Hepatocyte (in vitro differentiated cells): ENCODE measurements around the gene RAB11FIP3. TPM values are rescaled to one million over a fixed set of nuclear protein-coding genes. Genes with fewer than 3 reads are reported as not detected.

Experiments
- DNase-seq: peaks from one replicate; pipeline ENCODE4 v3.0.0-alpha.2; 2016; ENCODE audit warnings: low spot score
- H2AFZ ChIP-seq: fragments of 200-600 bp; sonication (generic); 2 replicates; pipeline ENCODE4 v1.6.0; 2016; ENCODE audit warnings: antibody characterized with exemption, mild to moderate bottlenecking
- H3K27ac ChIP-seq: fragments of 200-600 bp; sonication (generic); 2 replicates; pipeline ENCODE4 v1.5.1; 2016; ENCODE audit warnings: mild to moderate bottlenecking
- H3K27me3 ChIP-seq: fragments of 200-600 bp; sonication (generic); 2 replicates; pipeline ENCODE4 v1.6.1; 2016
- H3K36me3 ChIP-seq: fragments of 200-600 bp; sonication (generic); replicated peaks from 2 replicates; pipeline ENCODE4 v1.5.1; 2016; ENCODE audit warnings: low read depth; ENCODE audit not compliant: insufficient read depth
- H3K4me1 ChIP-seq: fragments of 200-600 bp; sonication (generic); 2 replicates; pipeline ENCODE4 v1.5.1; 2016; ENCODE audit warnings: mild to moderate bottlenecking, moderate library complexity; ENCODE audit not compliant: insufficient read depth
- H3K4me2 ChIP-seq: fragments of 200-600 bp; sonication (generic); 2 replicates; pipeline ENCODE4 v1.6.0; 2016
- H3K4me3 ChIP-seq: fragments of 200-600 bp; sonication (generic); 2 replicates; pipeline ENCODE4 v1.5.1; 2016; ENCODE audit warnings: mild to moderate bottlenecking
- H3K79me2 ChIP-seq: fragments of 200-600 bp; sonication (generic); 2 replicates; pipeline ENCODE4 v1.6.0; 2017; ENCODE audit warnings: mild to moderate bottlenecking
- H3K9me2 ChIP-seq: fragments of 200-600 bp; sonication (generic); replicated peaks from 2 replicates; pipeline ENCODE4 v1.6.0; 2017; ENCODE audit warnings: mild to moderate bottlenecking; ENCODE audit not compliant: insufficient read depth
- H3K9me3 ChIP-seq: fragments of 200-600 bp; sonication (generic); 2 replicates; pipeline ENCODE4 v1.5.1; 2016; ENCODE audit warnings: low read depth, mild to moderate bottlenecking
- H4K20me1 ChIP-seq: fragments of 200-600 bp; sonication (generic); 2 replicates; pipeline ENCODE4 v1.6.0; 2016; ENCODE audit warnings: mild to moderate bottlenecking; ENCODE audit not compliant: insufficient read depth, poor library complexity, severe bottlenecking
- CTCF ChIP-seq: fragments of 200-600 bp; sonication (generic); IDR thresholded peaks from 2 replicates; pipeline ENCODE4 v1.5.1; 2016; ENCODE audit warnings: antibody characterized with exemption, mild to moderate bottlenecking; ENCODE audit not compliant: poor library complexity
- EZH2 ChIP-seq: fragments of 200-600 bp; sonication (generic); IDR thresholded peaks from 2 replicates; pipeline ENCODE4 v1.6.1; 2016; ENCODE audit warnings: antibody characterized with exemption, mild to moderate bottlenecking, borderline replicate concordance
- EZH2phosphoT487 ChIP-seq: fragments of 200-600 bp; sonication (generic); IDR thresholded peaks from one replicate; pipeline ENCODE4 v1.6.1; 2018; ENCODE audit warnings: antibody characterized with exemption, mild to moderate bottlenecking, low read depth, moderate library complexity; ENCODE audit not compliant: unreplicated experiment, severe bottlenecking
- WGBS: methylation state at CpG from one replicate; pipeline ENCODE4 v1.1.6; 2016; ENCODE audit warnings: low lambda C conversion rate; ENCODE audit errors: missing lambda C conversion rate; 5-methylcytosine and 5-hydroxymethylcytosine counted together
- polyA plus RNA-seq: library from polyadenylated mRNA; unstranded; fragments of >200 nt; fragmentation: Nextera tagmentation; extraction: Ambion mirVana; gene quantifications from 2 replicates; pipeline ENCODE4 v1.2.1, GENCODE V29; 2016
- total RNA-seq: library from RNA; depleted of rRNA; stranded (reverse); fragments of >200 nt; gene quantifications from 2 replicates; pipeline ENCODE4 v1.2.3, GENCODE V29; 2014

The RAB11FIP3 gene
- total and polyA plus RNA-seq, 2 experiments from 2014 or later, result 47.3 to 72.8 TPM

DNA sequence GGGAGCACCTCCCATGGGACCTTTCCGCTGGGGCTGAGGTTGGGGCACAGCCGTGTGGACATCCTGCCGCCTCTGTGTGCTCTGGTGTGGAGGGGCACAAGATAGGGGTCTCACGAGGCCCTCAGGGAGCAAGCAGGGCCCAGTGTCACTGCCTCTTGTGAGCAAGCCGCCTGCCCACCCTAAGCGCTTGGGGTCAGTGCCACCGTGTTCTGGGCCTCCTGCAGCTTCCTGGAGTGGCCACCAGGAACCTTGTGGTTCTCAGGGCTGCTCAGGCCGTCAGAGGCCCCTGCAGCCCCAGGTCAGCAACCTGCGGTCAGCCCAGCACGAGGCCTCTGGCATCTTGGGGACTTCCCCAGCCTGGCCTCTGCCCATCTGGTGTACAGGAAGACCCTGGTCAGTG, 88.5 kb downstream of the RAB11FIP3 start:
- Histone ChIP-seq H2AFZ (no peak overlapping the region), H3K4me1 (peaks cover under 1% of the 10 kb centered on the region), H3K27me3 (no peaks in the 10 kb centered on the region), H4K20me1 (no peaks in the 10 kb centered on the region), H3K9me3 (no peaks in the 10 kb centered on the region), H3K27ac (no peak overlapping the region), H3K79me2 (peaks cover 3% of the 10 kb centered on the region), H3K4me2 (no peak overlapping the region), H3K9me2 (no peaks in the 10 kb centered on the region), H3K36me3 (no peaks in the 10 kb centered on the region), H3K4me3 (no peak overlapping the region)
- WGBS, result 95% methylated on average over 10 of the region's 10 CpGs
- no peak for TF ChIP-seq CTCF
- no peak for TF ChIP-seq EZH2
- no peak for TF ChIP-seq EZH2phosphoT487
- no peak for DNase-seq

- no peak overlapping the region for H3K27ac ChIP-seq
- H3K36me3 ChIP-seq, result no peaks in the 10 kb centered on the region
- 96% methylated on average over 35 of the region's 45 CpGs for WGBS
- no peaks in the 10 kb centered on the region for H3K9me3 ChIP-seq
- no peak overlapping the region for H3K4me3 ChIP-seq
- no peaks in the 10 kb centered on the region for H3K79me2 ChIP-seq
- DNase-seq, result no peak
- no peaks in the 10 kb centered on the region for H3K9me2 ChIP-seq
- TF ChIP-seq EZH2phosphoT487 (no peak), EZH2 (no peak), CTCF (no peak)
- no peak overlapping the region for H3K4me2 ChIP-seq
- no peaks in the 10 kb centered on the region for H4K20me1 ChIP-seq
- no peaks in the 10 kb centered on the region for H3K27me3 ChIP-seq
- no peak overlapping the region for H2AFZ ChIP-seq
- no peaks in the 10 kb centered on the region for H3K4me1 ChIP-seq
Observed at GRCh38 chr16:515175-515938, 89.9 kb downstream of the RAB11FIP3 start.

DNA sequence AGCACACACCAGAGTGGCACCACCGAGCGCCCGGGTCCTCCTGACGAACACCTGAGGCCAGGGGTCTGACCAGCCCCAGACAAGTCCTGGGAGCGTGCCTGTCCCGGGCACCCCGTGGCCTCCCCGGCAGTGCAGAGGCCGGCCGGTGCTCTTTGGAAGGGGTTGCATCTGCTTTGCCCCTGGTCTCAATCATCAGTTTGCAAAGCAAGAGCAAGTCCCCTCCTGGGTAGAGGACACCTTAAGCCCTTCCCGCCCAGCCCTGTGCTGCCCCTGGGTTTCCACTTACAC, 90.4 kb downstream of the RAB11FIP3 start:
- DNase-seq, result no peak
- H3K4me3 ChIP-seq, result no peak overlapping the region
- H3K4me1 ChIP-seq, result no peaks in the 10 kb centered on the region
- no peak overlapping the region for H3K4me2 ChIP-seq
- no peaks in the 10 kb centered on the region for H3K9me2 ChIP-seq
- no peaks in the 10 kb centered on the region for H3K36me3 ChIP-seq
- no peaks in the 10 kb centered on the region for H4K20me1 ChIP-seq
- 96% methylated on average over 10 of the region's 11 CpGs for WGBS
- no peak overlapping the region for H3K27ac ChIP-seq
- no peaks in the 10 kb centered on the region for H3K79me2 ChIP-seq
- H2AFZ ChIP-seq, result no peak overlapping the region
- no peaks in the 10 kb centered on the region for H3K9me3 ChIP-seq
- H3K27me3 ChIP-seq, result no peaks in the 10 kb centered on the region
- TF ChIP-seq EZH2 (no peak), EZH2phosphoT487 (no peak), CTCF (no peak)
